GM20431 (cell line): Measurements from ENCODE around the gene CNNM2.

Experiments used
- in situ Hi-C: fragments of 300-500 bp; cut with MseI, MboI; formaldehyde crosslinking; loops from one replicate; pipeline ENCODE4 v1.15.0; 2020; ENCODE audit warnings: low sequenced_read_pairs; ENCODE audit not compliant: unreplicated experiment

The CNNM2 gene

DNA sequence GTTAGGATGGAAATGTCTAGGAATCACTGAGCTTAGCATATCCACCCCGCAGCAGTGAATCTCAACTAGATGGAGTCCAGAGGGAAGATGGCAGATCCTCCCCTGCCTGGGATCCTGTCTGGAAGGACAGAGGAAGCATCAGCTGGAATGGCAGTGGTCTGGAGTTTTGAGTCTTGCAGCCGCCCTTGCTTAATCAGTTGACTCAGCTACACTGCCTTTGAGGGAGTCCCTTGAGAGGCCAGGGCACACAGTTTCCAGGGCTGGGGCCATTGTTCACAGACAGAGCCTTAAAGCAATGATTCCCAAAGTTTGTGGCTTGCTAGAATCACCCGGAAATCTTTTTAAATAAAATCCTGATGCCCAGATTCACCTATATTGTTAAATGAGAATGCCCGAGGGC is 146.9 kb downstream of the CNNM2 start:
- in situ Hi-C loops: loop anchor here (10.0 kb wide), 1 partner anchor 150 kb away; the partner anchor contains the start of gene CNNM2

DNA sequence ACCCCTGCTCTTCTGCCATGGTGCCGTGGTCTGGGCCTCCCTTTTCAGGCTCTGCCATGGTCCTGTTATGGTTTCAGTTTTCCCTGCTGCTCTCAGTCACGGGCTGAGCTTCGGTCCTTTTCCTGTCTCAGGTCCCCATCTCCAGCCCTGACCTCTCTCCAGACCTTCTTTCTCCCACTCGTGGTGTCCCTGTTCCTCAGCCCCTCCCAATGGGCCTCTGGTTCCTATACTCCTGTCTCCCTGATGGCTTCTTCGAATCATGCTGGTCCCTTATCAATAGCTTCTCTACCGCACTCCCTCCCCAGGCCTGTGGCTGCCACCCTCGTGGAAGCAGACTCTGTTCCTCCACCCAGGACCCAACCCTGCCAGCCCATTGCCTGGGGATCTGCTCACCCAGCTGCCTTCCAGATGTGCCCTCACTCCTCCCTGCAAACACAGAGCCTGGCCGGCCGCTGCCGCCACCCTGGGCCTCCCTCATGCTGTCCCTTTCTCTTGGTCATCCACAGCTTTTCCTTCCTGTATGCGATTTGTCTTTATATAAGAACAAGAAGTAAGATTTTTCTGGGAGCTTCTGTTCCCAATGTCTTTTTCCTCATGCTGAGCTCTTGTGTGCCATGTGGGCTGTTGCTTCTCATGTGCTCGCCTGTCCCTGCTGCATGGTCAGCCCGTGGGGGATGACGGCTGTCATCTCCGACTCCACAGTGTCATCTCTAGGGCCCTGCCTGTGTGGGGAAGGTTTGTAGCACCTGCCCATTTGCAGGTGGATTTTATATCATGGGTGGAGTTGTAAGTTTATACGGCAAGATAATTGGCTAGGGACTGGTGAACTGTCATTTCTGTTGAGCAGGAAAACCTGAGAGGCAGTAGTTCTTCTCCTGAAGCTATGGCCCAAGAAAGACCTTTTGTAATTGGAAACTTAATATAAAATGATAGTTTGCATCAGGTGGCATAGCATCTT is 148.3 kb downstream of the CNNM2 start:
- in situ Hi-C loops: loop anchor here (10.0 kb wide), 1 partner anchor 152 kb away; the partner anchor contains the start of gene CNNM2

DNA sequence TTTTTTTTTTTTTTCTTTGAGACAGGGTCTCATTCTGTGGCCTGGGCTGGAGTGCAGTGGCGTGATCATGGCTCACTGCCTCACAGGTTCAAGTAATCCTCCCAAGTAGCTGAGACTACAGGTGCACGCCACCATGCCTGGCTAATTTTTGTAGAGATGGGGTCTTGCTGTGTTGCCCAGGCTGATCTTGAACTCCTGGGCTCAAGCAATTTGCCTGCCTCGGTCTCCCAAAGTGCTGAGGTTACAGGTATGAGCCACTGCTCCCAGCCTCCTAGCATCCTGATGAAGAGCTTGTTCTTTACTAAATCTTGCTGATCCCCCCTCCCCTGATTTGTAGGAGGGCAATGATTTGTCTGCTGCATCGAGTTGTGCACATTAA is 149.0 kb downstream of the CNNM2 start:
- in situ Hi-C loops: loop anchor here (10.0 kb wide), 1 partner anchor 152 kb away; the partner anchor contains the start of gene CNNM2

DNA sequence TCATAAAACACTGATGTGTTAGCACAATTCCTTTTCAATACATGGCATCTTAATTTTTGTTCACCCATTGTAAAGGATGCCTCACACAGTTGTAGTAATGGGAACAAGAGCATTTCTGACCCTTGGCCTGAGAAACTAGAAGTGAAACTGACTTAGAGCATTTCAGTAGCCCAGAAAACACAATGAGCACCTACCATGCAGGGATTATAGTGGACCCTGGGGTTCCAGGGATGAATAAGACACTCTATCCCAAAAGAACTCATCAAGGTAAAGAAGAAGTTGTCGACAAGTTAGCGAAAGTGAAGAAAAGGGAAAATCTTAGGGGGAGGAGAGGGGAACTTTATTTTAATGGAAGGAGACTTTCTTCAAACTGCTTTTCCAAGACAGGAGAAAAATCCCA is 149.4 kb downstream of the CNNM2 start:
- in situ Hi-C loops: loop anchor here (10.0 kb wide), 1 partner anchor 153 kb away; the partner anchor contains the start of gene CNNM2

DNA sequence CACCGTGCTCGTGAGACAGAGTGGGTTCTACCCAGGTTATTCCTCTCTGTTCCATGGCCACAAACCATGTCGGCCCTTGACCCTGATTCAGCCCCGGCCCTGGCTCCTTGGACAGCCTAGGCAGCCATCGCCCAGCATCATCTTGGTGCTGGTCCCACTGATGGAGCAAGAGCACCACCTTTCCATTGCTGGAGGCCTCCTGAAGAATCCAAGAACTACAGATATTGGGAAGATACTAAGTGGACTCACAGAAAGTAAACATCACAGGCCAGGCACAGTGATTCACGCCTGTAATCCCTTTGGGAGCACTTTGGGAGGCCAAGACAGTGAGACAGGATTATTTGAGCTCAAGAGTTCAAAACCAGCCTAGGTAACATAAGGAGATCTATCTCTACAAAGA is 149.9 kb downstream of the CNNM2 start:
- in situ Hi-C loops: loop anchor here (10.0 kb wide), 1 partner anchor 153 kb away; the partner anchor contains the start of gene CNNM2

DNA sequence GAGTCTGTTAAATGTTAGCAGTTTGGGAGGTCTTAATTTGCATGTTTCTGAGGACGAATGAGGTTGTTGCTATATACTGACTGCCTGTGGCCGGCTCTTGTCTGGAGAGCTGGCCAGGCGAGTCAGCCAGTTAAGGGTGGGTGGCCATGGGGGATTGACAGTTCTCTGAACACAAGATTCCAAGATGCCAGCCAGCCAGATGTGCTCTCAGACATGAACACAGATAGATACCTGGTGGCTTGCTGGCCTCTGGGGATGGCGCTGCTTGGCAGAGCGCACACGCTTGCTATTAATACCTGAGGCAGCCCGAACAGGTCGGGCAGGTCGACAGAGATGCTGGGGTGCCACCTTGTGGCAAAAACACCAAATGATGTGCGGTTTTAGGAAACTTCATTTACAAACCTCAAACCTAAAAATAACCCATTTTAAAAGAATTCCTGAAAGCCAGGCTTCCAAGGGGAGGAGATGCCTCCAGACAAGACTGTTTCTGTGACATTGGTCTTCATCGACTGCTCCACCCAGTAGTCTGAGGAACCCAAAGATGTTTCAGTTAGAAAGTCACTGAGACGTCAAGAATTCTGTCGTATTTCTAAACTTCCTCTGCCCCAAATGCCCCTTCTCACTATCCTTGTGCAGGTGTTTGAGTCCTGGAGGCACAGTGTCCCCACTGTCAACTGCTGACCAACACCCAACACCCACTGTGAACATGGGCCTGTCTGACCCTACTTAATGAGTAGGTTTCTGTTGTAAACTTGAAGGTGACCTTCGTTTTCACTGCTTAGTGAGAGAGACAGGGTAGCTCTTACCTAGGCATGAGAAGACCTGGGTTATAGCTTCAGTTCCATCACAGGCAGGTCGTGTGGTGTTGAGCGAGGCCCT is 151.6 kb downstream of the CNNM2 start:
- in situ Hi-C loops: loop anchor here (10.0 kb wide), 1 partner anchor 155 kb away; the partner anchor contains the start of gene CNNM2

DNA sequence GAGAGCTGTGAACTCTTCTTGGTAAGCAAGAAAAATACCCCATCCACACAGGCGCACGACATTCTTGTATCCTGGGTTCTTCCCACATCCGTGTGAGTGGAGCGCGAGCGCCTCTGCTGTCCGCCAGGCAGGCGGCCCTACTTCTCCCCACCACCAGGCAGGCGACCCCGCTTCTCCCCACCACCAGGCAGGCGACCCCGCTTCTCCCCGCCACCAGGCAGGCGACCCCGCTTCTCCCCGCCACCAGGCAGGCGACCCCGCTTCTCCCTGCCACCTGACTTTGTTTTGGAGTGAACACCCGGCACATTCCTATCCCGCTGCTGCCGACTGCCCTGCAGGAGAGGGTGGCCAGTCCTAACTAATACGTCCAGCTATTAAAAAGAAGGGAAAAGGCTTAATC is 154.2 kb downstream of the CNNM2 start:
- in situ Hi-C loops: no loop called here

DNA sequence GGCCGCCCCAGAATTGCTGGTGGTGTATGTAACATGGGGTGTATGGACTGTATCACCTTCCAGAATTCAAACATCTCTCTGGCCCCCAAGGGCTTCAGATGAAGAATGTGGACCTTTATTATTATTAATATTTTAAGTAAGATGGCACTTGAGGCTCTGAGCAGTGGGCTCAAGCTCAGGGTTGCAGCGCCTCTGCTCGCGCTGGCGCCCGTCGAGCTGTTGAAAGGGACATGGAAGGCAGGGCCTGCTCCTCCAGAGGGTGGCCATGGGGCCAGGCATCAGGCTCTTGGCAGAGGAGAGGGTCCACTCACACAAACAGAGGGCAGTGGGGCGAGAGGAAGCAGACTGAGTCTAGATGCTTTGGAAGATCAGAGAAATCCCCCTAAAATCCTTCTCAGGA is 154.8 kb downstream of the CNNM2 start:
- in situ Hi-C loops: no loop called here

DNA sequence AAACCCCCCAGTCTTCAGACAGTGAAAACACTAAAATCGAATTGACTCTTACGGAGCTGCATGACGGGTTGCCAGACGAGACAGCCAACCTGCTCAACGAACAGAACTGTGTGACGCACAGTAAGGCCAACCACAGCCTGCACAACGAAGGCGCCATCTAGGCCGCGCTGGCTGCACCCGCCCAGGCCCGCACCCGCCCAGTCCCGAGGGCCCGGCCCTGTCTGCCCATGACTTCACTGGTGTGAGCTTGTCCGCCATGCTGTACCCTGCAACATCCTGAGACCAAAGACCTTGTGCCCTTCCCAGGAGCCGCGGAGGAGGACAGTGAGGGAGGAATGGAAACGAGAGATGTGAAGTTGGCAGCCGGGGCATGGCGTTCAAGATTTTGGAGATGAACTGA is 158.9 kb downstream of the CNNM2 start:
- in situ Hi-C loops: no loop called here

DNA sequence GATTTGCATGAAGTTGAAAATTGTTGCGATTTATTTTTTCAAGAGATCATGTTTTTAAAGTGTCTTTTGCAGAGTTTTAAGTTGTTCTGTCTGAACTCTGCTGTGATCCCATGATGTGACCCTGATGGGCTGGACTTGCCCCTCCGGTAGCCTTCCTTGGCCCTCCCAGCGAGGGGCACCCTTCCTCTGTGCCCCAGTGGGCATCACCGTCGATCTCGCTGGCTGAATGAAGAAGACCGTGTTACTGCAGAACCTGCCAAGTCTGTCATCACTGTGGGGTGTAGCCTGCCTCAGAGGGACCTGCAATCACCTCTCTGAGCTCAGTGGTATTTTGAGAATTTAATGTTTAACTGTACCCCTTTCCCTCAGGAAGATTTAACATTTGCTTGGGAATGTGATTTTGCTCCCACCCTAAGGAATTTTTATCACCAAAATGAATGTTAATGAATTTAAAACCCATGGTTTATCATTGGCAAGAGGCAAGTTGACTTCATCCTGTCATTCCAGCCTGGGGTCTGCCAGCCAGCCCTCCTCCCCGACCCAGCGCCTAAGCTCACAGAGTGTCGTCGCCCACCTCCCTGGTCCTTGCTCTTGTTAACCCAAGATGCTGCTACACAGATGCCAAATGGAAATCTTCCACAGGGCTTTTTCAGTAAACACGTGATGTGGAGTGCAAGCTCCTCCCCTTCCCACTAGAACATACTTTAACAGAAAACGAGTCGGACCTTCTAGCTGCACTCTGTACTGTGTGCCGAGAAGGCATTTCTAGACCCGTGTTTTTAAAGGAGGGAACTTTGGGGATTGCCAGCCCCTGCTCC is 159.6 kb downstream of the CNNM2 start:
- in situ Hi-C loops: no loop called here

DNA sequence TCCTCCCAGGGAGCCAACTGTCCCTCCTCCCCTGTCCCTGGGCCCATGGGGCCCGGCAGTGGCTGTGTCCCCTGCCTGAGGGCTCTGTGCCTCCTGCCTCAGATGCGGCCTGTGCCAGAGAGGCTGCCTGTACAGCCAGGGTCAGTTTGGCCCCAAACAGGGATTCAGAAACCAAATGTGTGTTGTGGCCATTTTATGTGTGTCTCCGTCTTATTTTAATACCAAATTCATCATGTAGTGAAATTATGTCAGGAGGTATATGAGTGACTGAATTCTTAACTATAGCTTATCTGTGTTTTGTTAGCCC is 160.2 kb downstream of the CNNM2 start:
- in situ Hi-C loops: no loop called here

DNA sequence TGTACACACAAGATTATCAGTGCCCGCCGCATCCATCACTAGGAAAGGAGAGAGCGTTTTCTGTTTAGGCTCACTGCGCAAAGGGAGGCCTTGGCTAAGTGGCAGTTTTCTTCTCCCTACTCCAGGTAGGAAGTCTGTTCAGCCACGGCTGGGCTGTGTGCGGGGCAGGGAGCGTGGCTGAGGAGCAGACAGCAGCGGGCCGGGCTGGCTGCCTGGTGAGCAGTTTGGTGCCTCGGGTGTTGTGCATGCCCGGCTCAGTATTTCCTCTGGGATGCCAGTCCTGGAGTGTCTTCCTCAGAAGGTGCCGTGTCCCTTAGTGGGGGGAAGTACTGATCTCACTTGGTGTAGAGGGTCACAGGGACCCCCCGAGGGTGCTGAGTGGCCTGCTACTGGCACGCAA is 160.6 kb downstream of the CNNM2 start:
- in situ Hi-C loops: no loop called here

DNA sequence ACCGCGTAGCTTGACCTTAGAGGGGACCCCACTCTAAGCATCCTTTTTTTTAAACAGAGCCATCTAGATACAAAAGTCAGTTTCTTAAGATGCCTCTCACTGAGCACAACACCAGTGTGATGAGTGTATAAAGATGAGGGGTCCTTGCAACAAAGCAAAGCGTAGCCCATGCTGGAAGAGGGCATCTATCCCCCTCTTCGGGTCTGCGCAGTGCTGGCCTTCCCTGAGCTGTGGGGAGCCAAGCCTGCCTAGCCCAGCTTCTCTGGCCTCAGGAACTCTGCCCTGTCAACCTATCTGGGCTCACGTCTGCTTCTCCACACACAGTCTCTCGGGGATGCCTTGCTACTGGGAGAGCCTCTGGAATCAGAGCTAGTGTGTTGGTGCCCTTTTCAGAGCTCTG is 161.0 kb downstream of the CNNM2 start:
- in situ Hi-C loops: no loop called here

DNA sequence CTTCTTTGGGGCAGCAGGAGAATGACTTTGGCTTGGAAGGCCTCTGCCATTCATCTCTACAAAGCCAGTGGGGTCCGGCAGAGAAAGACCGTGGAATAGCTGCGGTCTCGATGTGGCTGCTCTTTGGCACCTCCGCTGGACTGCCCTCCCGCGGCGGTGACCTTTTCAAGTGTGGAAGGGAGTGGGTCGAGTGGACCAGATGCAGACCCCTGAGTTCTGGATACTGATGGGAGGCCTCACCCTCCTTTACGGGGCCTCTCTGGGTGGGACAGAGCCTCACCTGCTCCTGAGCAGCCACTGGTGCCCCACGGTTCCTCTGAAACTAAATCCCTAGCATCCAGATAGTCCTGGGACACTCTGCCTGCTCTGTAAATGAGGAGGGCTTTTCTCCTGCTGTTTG is 161.9 kb downstream of the CNNM2 start:
- in situ Hi-C loops: no loop called here

DNA sequence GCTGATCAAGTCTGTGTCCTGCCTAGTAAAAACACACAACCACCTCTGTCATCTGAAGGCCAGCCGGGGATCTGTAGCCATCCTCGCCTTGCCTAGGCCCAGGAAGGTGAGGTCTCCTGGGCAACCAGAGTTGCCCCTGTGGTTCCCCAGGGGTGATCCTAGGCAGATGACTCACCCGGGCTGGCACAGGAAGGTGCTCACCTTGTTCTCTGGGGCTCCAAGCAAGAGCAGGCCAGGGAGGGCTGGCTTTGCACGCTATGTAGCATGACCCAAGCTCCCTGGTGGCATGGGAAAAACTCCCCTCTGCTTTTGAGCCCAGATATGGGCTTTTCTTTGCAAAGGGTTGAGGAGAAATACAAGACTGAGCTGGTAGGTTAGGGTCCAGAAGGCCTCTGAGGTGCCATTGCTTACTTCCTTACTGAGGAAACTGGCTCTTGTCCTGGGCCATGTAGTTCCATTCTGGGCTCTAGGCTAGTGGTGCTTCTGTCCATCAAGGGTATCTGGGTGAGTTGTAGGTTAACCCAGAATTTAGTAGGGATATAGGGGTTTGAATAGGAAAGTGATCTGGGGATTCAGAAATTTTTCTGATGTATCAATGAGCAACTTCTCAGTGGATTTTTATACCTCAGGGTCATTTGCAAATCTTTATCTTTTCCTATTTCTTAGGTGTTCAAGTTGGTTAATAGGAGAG is 162.9 kb downstream of the CNNM2 start:
- in situ Hi-C loops: no loop called here

DNA sequence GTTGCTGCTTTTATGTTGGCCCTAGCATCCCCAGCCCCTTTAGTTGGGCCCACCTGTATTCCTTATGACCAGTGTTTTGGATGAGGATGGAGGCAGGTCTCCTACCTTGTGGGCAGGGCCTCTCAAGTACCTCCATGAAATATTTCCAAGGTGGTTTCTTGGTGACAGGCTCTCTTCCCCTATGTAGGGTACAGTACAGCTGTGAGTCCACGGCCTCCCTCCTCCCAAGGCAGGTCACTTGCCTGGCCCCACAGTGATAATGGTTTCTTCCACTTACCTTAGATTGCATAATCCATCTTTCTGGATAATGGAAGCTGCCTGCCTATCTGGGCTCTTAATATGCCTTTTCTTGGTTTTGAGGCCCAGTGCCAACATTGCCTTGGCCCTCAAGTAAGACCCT is 164.6 kb downstream of the CNNM2 start:
- in situ Hi-C loops: no loop called here

DNA sequence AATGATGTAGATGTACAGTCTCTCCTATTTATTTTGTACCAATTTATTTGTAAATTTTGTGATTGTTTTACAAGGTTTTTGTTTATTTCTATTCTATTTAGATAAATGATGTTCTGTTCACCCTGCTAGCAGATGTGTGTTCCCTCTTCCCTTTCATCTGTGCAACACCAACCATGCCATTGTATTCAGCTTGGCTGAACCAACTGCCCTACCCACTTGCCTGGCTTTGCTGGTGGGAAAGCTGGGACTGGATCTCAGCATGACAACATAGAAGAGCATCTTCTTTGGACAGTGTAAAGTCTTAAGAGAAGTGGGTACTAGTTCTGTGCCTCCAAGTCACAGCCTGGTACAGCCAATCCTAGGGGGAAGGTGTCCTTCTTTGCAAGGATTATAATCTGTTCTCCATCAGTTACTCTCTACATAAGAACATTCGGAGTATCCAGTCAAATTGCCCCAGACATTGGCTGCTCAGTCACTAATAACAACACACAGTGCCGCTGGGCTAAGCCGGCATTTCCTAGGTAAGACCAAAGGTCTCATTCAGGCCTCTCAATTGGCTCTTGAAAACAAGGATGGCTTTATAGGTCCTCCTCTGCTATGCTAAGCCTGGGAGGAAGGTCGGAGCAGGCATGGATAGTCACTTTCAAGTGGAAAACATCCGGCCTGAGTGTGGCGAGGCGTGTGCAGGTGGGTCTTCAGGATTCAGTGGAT is 165.3 kb downstream of the CNNM2 start:
- in situ Hi-C loops: no loop called here

DNA sequence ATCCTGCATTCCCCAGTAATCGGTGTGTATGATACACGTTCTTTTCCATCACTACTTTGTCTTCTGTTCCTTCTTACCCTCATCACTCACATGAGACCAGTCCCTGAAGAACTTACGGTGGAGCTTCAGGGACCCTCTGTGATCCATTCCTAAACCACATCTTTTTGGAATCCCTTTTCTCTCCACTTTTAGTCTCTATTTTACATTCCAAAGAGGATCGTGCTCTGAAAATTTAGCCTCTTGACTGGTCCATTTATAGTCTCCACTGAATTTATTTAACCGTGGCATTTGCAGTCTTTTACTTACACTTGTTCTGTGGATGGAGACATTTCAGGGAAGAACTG is 165.9 kb downstream of the CNNM2 start:
- in situ Hi-C loops: no loop called here

DNA sequence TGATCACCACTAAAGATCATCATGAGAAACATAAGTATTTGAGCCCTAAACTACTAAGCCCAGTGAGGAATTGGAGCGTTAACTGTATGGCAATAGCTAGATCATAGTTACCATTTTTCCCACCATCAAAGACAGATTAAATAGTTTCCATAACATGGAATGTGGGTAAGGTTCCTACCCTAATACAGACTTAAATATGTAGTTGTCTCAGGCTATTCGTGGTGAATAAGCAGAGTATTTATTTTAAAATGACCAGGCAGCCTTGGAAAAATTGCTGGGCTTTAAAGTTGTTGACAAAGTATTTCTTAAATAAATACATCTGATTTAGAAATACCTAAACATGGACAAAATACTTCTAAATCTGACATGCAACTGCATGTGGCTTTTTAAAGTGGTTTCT is 168.2 kb downstream of the CNNM2 start:
- in situ Hi-C loops: no loop called here
